RPMI7951 (cell line): Measurements from ENCODE around the gene NDUFA13. TPM values are rescaled to one million over a fixed set of nuclear protein-coding genes. Genes with fewer than 3 reads are reported as not detected.

Experiments
- DNase-seq: peaks from one replicate; pipeline ENCODE4 v3.0.0-alpha.2; 2012; ENCODE audit warnings: low read depth
- total RNA-seq: library from RNA; depleted of rRNA; stranded (reverse); fragments of >200 nt; shearing (Covaris generic); gene quantifications from 2 replicates; pipeline ENCODE4 v1.2.3, GENCODE V29; 2014

NDUFA13 gene
- total RNA-seq, 1 experiment from 2014 or later: 300 TPM

DNA sequence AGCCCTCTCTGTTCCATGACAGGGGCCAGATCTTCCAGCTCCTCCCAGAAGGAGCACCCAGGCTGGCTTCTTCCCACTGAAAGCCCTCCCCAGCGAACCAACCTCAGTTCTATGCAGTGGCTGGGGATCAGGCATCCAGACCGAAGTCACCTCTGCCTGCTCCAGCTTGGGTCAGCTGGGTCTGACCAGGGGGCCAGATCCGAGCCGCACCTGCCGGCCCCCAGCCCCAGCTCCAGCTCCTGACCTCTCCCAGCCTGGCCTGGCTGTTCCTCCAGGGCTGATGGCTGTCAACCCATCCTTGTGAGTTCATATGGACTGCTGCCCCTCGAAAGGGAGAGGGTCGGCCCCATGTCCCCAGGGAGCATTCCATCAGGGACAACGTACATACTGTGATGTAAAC is 8.7 kb upstream of the NDUFA13 start:
- no peak for DNase-seq

DNA sequence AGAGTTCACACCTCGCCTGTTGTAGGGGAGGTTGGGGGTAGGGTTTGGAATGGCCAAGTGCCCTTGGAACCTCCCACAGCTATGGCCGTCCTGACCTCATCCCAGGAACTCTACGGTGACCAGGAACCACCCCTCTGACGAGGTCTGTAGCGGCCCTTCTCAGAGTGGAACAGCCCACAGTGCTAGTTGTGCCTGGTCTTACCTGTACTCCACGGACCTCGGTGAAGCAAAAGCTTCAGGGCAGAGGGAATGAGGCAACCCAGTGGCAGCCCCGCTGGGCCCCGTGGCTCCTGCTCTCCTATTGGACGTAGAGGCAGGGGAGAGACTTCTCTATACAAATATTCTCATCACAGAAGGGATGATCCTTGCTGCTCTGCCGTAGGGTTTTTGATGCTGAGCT is 7.8 kb upstream of the NDUFA13 start:
- DNase-seq: no peak

- no peak for DNase-seq
Observed at GRCh38 chr19:19510432-19510831, 5.6 kb upstream of the NDUFA13 start.

DNA sequence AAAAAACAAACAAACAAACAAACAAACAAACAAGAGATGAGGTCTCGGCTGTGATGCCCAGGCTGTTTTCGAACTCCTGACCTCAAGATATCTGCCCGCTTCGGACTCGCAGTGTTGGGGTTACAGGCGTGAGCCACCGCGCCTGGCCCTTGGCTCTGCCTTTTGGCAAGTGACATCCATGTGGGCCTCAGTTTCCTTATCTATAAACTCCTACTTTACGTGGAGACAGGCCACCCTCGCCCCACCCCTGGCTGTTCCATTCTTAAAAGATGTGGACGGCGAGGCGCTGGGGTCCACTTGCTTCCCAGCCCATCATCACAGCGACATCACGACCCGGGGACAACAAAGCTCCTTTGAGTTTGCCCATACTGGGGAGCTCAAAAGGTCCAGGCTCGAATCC is 2.3 kb upstream of the NDUFA13 start:
- DNase-seq: no peak

DNA sequence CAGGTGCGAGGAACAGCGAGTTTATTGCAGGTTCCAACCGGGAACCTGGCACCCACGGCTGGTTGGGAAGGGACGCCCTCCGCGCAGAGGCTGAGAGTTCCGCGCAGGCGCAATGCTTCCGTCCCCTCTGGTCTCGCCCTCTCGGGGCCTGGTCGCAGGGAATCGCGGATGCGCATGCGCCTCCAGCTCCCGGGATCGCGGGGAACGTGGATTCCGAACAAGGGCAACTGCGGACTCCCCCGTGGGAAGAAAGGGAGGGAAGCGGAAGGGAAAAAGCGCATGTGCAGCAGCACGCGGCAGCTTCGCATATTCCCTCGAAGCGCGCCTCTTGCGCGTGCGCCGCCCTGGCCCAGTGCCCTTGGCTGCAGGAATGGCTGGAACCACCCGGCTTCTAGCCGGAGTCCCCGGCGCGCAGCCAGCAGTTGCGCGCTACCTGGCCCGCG is 1.8 kb upstream of the NDUFA13 start:
- no peak for DNase-seq

GRCh38 chr19:19514881-19515641 is 964 bp upstream of the NDUFA13 start, which contains the start of gene TSSK6:
Gene TSSK6 (minus strand): TSS chr19:19515548. CDS start chr19:19515427, 121 bp downstream.
- DNase-seq: no peak

GRCh38 chr19:19517235-19517619 is 1.2 kb downstream of the NDUFA13 start:
- DNase-seq: no peak

DNA sequence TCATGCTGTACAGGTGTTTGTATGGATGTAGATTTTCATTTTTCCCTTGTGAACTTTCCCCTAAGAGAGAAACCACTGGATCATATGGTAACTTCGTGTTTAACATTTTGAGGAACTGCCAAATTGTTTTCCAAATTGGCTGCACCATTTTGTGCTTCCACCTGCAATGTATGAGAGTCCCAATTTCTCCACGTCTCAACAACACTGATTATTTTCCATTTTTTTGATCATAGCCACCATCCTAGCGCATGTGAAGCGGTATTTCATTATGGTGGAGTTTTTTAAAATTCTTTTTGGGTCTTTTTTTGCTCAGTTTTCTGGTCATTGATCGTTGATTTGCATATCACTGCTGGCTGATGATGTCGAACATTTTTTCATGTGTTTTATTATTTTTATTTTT is 5.0 kb downstream of the NDUFA13 start:
- no peak for DNase-seq

DNA sequence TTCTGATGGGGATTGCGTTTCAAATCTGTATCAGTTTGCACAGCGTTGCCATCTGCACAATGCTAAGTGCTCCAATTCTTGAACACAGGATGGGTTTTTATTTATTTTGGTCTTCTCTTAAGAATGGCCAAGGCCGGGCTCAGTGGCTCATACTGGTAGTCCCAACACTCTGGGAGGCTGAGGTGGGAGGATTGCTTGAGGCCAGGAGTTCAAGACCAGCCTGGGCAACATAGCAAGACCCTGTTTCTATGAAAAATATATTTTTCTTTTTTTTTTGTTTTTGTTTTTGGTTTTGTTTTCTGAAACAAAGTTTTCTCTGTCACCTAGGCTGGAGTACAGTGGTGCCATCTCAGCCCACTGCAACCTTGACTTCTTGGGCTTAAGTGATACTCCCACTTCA is 7.2 kb downstream of the NDUFA13 start:
- no peak for DNase-seq

GRCh38 chr19:19524053-19524452 is 8.0 kb downstream of the NDUFA13 start:
- no peak for DNase-seq

DNA sequence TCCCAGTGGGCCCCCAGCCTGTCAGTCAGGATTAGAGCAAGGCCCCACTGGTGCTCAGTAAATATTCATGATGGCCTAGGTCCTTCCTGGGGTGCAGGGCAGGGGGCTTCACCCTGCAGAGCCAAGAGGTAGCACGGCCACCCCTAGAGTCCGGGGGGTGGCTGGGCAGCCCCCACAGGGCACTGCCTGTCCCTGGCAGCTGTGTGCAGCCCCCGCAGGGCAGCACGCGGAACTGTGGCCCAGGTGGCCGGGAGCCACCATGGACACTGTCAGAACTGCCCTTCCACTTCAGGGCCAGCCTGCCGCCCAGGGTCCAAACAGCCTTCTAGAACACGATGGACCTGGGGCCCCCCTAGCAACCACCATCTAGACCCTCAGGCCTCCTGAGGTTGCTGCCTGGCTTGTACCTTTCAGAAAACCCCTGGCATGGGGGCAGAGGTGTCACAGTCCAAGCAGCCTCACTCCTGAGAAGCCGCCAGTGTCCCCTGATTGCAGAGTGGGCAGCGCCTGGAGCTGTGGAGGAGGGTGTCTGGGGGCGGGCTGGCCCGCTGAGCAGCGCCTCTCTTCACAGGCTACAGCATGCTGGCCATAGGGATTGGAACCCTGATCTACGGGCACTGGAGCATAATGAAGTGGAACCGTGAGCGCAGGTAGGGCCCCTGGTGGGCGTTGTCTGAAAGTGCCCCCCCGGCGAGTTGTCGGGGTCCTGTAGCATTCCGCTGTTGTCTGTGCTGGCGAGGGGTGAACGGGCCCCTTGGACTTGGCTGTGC is 9.8 kb downstream of the NDUFA13 start:
- no peak for DNase-seq

DNA sequence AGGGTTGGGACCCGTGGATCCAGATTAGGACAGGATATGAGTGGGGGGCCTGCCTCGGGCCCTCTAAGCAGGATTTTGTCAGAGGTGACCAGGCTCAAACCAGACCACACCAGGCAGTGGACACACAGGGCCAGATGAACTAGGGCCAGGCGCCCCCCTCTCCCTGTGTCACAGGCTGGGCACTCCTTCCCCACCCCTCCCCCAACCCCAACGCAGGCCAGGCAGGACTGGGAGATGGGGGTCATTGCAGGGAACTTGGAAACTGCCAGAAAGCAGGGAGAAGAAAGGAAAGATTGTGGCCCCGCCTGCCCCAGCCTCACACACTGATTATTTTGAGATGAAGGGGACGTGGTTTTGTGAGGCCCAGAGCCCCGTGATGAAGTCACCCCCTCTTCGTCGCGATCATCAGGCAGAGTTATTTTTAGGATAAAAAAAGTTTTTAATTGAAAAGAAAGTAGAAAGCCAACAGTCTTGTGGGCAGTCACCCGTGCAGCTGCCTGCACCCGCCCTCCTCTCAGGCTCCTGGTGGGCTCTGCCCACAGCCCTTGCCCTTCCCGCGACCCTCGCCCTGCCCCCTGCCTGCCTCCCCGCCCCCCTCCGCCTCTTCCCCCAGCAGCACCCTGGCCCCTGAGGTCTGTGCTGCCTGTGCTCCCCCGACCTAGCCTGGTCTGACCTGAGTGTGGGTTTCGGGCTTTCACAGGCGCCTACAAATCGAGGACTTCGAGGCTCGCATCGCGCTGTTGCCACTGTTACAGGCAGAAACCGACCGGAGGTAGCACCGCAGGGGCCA is 10.8 kb downstream of the NDUFA13 start:
- DNase-seq: no peak

GRCh38 chr19:19527371-19527656 is 11.3 kb downstream of the NDUFA13 start:
- no peak for DNase-seq

DNA sequence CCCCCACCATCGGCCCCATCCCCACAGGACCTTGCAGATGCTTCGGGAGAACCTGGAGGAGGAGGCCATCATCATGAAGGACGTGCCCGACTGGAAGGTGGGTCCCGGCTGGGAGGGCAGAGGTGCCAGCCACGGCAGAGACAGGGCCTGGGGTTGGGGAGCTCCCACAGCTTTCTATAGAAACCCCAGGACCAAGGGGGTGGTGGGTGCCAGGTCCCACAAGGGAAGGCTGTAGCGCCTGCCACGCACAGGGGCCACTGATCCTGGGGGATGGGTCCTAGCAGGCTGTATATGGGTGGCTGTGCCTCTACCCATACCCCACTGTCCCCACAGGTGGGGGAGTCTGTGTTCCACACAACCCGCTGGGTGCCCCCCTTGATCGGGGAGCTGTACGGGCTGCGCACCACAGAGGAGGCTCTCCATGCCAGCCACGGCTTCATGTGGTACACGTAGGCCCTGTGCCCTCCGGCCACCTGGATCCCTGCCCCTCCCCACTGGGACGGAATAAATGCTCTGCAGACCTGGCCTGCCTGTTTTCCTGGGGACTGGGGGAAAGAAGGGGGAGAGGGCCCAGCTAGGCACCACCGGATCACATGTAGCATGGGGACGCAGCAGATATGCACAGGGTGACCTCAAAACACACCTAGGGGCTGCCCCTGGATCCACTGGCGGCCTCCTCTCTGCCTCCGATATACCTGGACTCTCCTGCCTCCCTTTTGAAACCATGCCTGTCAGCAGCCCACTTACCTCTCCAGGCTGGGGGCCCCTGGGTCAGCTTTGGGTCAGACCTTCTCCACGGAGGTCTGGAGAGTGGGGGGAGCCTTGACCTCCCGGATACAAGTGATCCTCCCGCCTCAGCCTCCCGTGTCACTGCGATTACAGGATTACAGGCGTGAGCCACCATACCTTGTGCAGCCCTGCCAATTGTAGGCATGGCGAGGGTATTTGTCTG is 11.9 kb downstream of the NDUFA13 start:
- no peak for DNase-seq

DNA sequence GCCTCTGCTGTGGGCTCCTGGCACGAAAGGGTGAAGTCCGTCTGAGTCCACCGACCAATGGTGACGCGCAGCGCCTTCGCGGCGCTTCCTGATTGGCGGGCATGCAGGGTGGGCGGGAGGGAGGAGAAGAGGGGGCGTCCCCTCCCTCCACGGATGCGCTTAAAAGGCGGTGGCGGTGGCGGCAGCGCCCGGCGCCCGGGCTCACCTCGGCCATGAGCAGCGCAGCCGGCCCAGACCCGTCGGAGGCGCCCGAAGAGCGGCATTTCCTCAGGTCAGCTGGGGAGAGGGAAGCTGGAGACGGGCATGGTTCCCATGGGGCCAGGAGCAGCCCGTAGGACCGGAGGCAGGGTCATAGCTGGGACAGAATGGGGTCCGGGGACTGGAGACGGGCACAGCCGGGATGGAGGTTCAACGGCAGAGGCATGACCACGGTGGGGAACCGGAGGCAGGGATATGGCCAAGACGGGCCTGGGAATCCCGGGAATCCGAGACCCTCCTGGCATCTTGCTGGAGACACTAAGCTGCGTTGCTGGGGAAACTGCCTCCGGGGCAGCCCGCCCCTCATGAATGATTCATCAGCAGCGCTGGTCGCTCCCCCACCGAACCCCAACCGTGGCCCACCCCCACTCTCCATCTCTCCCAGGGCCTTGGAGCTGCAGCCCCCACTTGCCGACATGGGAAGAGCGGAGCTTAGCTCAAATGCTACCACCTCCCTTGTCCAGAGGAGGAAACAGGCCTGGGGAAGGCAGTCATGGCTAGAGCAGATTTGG is 12.9 kb downstream of the NDUFA13 start, which contains the start of gene YJEFN3:
YJEFN3 (plus strand) TSS at position 191 of the 770 bp plus-strand sequence; CDS start at position 213, 22 bp downstream.
- DNase-seq: no peak

- DNase-seq: no peak
Observed at GRCh38 chr19:19529783-19530422, 13.9 kb downstream of the NDUFA13 start.

DNA sequence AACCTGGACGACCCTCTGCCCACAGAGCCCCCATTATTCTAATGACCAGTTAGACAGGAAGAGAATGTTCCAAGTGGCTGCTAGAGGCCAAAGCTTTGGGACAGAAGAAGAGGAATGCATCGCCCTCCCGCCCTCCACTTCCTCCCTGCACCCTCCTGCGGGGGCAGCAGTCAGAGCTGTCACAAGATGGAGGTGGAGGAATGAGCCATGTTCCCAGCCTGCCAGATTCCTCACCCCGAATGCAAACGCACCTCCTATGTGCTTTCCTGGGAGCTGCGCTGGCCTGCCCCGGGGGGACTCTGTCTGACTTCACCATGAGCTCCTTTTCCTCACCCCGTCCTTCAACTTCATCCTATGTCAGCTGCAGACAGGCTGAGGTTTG is 14.4 kb downstream of the NDUFA13 start:
- no peak for DNase-seq

DNA sequence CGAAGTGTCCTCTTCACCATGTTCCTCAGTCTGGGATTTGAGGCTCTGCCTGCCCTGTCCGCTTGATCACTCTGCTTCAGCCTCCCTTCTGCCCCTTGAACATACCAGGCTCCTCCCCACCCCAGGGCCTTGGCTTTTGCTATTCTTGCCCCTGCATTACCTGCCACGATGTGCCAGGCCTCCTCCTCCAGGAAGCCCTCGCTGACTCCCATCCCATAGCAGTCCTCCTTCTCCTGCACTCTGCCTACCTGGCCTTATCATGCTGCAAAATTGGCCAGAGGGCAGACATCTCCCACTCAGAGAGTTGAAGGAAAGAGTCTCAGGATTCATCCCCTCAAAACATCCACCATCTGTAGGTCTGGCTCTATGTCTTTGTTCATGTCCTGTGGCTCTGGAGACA is 14.9 kb downstream of the NDUFA13 start:
- no peak for DNase-seq

- DNase-seq: peak; percentile 59
Observed at GRCh38 chr19:19531951-19532805, 16.2 kb downstream of the NDUFA13 start.
